ENCODE results near the gene MT1A.

- TF ChIP-seq ESRRG (CRISPR knock-in tag; IDR thresholded peaks at IDR 0.05) = no peak
- TF ChIP-seq ZNF8 (CRISPR knock-in tag; IDR thresholded peaks at IDR 0.05) = no peak
- TF ChIP-seq ARNTL (CRISPR knock-in tag; IDR thresholded peaks at IDR 0.05; ENCODE audit: borderline replicate concordance, low read depth) = no peak
- TF ChIP-seq, protein P1, sequence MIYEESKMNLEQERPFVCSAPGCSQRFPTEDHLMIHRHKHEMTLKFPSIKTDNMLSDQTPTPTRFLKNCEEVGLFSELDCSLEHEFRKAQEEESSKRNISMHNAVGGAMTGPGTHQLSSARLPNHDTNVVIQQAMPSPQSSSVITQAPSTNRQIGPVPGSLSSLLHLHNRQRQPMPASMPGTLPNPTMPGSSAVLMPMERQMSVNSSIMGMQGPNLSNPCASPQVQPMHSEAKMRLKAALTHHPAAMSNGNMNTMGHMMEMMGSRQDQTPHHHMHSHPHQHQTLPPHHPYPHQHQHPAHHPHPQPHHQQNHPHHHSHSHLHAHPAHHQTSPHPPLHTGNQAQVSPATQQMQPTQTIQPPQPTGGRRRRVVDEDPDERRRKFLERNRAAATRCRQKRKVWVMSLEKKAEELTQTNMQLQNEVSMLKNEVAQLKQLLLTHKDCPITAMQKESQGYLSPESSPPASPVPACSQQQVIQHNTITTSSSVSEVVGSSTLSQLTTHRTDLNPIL (CRISPR knock-in tag; IDR thresholded peaks at IDR 0.05; ENCODE audit: low read depth) = no peak
- TF ChIP-seq ZNF565 (CRISPR knock-in tag; conservative IDR thresholded peaks at IDR 0.05; ENCODE audit: low read depth) = no peak
- no peak for TF ChIP-seq TSHZ2 (CRISPR knock-in tag; IDR thresholded peaks at IDR 0.05)
- TF ChIP-seq CSRNP3 (CRISPR knock-in tag; IDR thresholded peaks at IDR 0.05) = no peak
- TF ChIP-seq ZFP3 (CRISPR knock-in tag; IDR thresholded peaks at IDR 0.05) = no peak
- TF ChIP-seq, protein P2, sequence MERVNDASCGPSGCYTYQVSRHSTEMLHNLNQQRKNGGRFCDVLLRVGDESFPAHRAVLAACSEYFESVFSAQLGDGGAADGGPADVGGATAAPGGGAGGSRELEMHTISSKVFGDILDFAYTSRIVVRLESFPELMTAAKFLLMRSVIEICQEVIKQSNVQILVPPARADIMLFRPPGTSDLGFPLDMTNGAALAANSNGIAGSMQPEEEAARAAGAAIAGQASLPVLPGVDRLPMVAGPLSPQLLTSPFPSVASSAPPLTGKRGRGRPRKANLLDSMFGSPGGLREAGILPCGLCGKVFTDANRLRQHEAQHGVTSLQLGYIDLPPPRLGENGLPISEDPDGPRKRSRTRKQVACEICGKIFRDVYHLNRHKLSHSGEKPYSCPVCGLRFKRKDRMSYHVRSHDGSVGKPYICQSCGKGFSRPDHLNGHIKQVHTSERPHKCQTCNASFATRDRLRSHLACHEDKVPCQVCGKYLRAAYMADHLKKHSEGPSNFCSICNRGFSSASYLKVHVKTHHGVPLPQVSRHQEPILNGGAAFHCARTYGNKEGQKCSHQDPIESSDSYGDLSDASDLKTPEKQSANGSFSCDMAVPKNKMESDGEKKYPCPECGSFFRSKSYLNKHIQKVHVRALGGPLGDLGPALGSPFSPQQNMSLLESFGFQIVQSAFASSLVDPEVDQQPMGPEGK (CRISPR knock-in tag; IDR thresholded peaks at IDR 0.05; ENCODE audit: borderline replicate concordance) = no peak
- no peak for TF ChIP-seq CSDC2 (CRISPR knock-in tag; IDR thresholded peaks at IDR 0.05)
- no peak for TF ChIP-seq SNAI2 (CRISPR knock-in tag; IDR thresholded peaks at IDR 0.05)
- no peak for TF ChIP-seq OSR1 (CRISPR knock-in tag; IDR thresholded peaks at IDR 0.05)
- TF ChIP-seq ZNF70 (CRISPR knock-in tag; IDR thresholded peaks at IDR 0.05) = no peak
- no peak for TF ChIP-seq ISL1 (CRISPR knock-in tag; IDR thresholded peaks at IDR 0.05)
These were observed 4.9 kb upstream of the MT1A start for GRCh38 chr16:56633535-56633934.
